Measurements from ENCODE around the gene DDX28.
"Not testable (repeated sequence)": the region's sequence is repeated elsewhere in the genome, so short reads cannot be mapped to it uniquely, and the experiment has no call there.

DDX28 gene

GRCh38 chr16:68035227-68035626 lies 12.2 kb upstream of the DDX28 start:
- DNase-seq = no peak

- no peak for DNase-seq
Observed at GRCh38 chr16:68033101-68033500, 10.1 kb upstream of the DDX28 start.

- DNase-seq = no peak
Observed at GRCh38 chr16:68031951-68032350, 8.9 kb upstream of the DDX28 start.

- not testable (repeated sequence) for DNase-seq
Observed at GRCh38 chr16:68030108-68030507, 7.1 kb upstream of the DDX28 start.

GRCh38 chr16:68028996-68029395 lies 6.0 kb upstream of the DDX28 start:
- DNase-seq = no peak

- DNase-seq = no peak
Observed at GRCh38 chr16:68022278-68022727, 729 bp downstream of the DDX28 start.

- no peak for DNase-seq
Observed at GRCh38 chr16:68021490-68021889, 1.5 kb downstream of the DDX28 start.

- DNase-seq = no peak
Observed at GRCh38 chr16:68019167-68019680, 3.8 kb downstream of the DDX28 start.

- no peak for DNase-seq
Observed at GRCh38 chr16:68015681-68016080, 7.4 kb downstream of the DDX28 start, which contains the start of gene DPEP2NB. DPEP2NB (minus strand) TSS chr16:68015911; CDS start chr16:68015770, 141 bp downstream.

GRCh38 chr16:68013440-68013839 lies 9.6 kb downstream of the DDX28 start:
- DNase-seq = no peak

- DNase-seq = not testable (repeated sequence)
Observed at GRCh38 chr16:68009872-68010271, 13.2 kb downstream of the DDX28 start.

GRCh38 chr16:68009157-68009735 lies 13.8 kb downstream of the DDX28 start:
- DNase-seq = no peak

- peak; percentile 24 for DNase-seq
Observed at GRCh38 chr16:68005786-68006286, 17.2 kb downstream of the DDX28 start.

GRCh38 chr16:68005211-68005610 lies 17.8 kb downstream of the DDX28 start:
- DNase-seq = no peak

GRCh38 chr16:68003031-68003430 lies 20.0 kb downstream of the DDX28 start:
- no peak for DNase-seq

GRCh38 chr16:68000450-68000849 lies 22.6 kb downstream of the DDX28 start:
- DNase-seq = no peak

GRCh38 chr16:67999985-68000384 lies 23.0 kb downstream of the DDX28 start:
- no peak for DNase-seq

GRCh38 chr16:67998779-67999688 lies 24.0 kb downstream of the DDX28 start, which contains the start of gene DPEP2:
DPEP2 (minus strand) TSS chr16:67999484; CDS start chr16:67993212, 6,272 bp downstream.
- peak; percentile 37 for DNase-seq

GRCh38 chr16:67998231-67998778 lies 24.7 kb downstream of the DDX28 start:
- not testable (repeated sequence) for DNase-seq

GRCh38 chr16:67996666-67997065 lies 26.4 kb downstream of the DDX28 start:
- no peak for DNase-seq

GRCh38 chr16:67995423-67995822 lies 27.6 kb downstream of the DDX28 start:
- peak; percentile 38 for DNase-seq

GRCh38 chr16:67994040-67994408 lies 29.0 kb downstream of the DDX28 start:
- not testable (repeated sequence) for DNase-seq

Data from activated naive CD4-positive, alpha-beta T cell treated with Interleukin-2 at 50 U/mL for 16 hours (primary cell).